HCEC 1CT (cell line): ENCODE measurements around the gene CAMKMT.
A peak's percentile ranks its signal among the peaks of the same experiment; 100 is the strongest.

Source experiments
- DNase-seq: peaks from one replicate; pipeline ENCODE4 v3.0.0-alpha.2; 2017

Gene CAMKMT

GRCh38 chr2:44519026-44519425, 157.3 kb downstream of the CAMKMT start:
- no peak for DNase-seq

- no peak for DNase-seq
These were observed 161.1 kb downstream of the CAMKMT start for GRCh38 chr2:44522846-44523245.

- no peak for DNase-seq
These were observed 162.7 kb downstream of the CAMKMT start for GRCh38 chr2:44524347-44524926.

GRCh38 chr2:44526352-44526751, 164.6 kb downstream of the CAMKMT start:
- no peak for DNase-seq

- peak; percentile 82 for DNase-seq
These were observed 166.8 kb downstream of the CAMKMT start for GRCh38 chr2:44528595-44528994.

- no peak for DNase-seq
These were observed 167.7 kb downstream of the CAMKMT start for GRCh38 chr2:44529448-44529847.

- no peak for DNase-seq
These were observed 169.5 kb downstream of the CAMKMT start for GRCh38 chr2:44531289-44531688.

GRCh38 chr2:44532031-44532430, 170.3 kb downstream of the CAMKMT start:
- DNase-seq = no peak

- DNase-seq = no peak
These were observed 171.8 kb downstream of the CAMKMT start for GRCh38 chr2:44533508-44533907.

- DNase-seq = no peak
These were observed 173.6 kb downstream of the CAMKMT start for GRCh38 chr2:44535376-44535775.

GRCh38 chr2:44537264-44537663, 175.5 kb downstream of the CAMKMT start:
- no peak for DNase-seq

- no peak for DNase-seq
These were observed 180.8 kb downstream of the CAMKMT start for GRCh38 chr2:44542520-44542919.

GRCh38 chr2:44543773-44544725, 182.3 kb downstream of the CAMKMT start:
- DNase-seq = no peak

- DNase-seq = no peak
These were observed 183.3 kb downstream of the CAMKMT start for GRCh38 chr2:44545005-44545404.

GRCh38 chr2:44546459-44547127, 184.8 kb downstream of the CAMKMT start:
- no peak for DNase-seq

- no peak for DNase-seq
These were observed 186.0 kb downstream of the CAMKMT start for GRCh38 chr2:44547718-44548117.

GRCh38 chr2:44548221-44549098, 186.7 kb downstream of the CAMKMT start:
- no peak for DNase-seq

GRCh38 chr2:44549099-44549471, 187.3 kb downstream of the CAMKMT start:
- DNase-seq = peak; percentile 84

- DNase-seq = peak; percentile 59
These were observed 188.1 kb downstream of the CAMKMT start for GRCh38 chr2:44549856-44550255.

- peak; percentile 57 for DNase-seq
These were observed 188.8 kb downstream of the CAMKMT start for GRCh38 chr2:44550561-44550960.

- no peak for DNase-seq
These were observed 189.8 kb downstream of the CAMKMT start for GRCh38 chr2:44551497-44551896.

- peak; percentile 87 for DNase-seq
These were observed 191.7 kb downstream of the CAMKMT start for GRCh38 chr2:44553456-44553855.

GRCh38 chr2:44555700-44556099, 194.0 kb downstream of the CAMKMT start:
- no peak for DNase-seq
